ENCODE data around the gene TIAM2. TPM values are rescaled to one million over a fixed set of nuclear protein-coding genes. Genes with fewer than 3 reads are reported as not detected.

TIAM2 gene
- total RNA-seq, 2 experiments from 2014 or later: 4.4 to 5.3 TPM

DNA sequence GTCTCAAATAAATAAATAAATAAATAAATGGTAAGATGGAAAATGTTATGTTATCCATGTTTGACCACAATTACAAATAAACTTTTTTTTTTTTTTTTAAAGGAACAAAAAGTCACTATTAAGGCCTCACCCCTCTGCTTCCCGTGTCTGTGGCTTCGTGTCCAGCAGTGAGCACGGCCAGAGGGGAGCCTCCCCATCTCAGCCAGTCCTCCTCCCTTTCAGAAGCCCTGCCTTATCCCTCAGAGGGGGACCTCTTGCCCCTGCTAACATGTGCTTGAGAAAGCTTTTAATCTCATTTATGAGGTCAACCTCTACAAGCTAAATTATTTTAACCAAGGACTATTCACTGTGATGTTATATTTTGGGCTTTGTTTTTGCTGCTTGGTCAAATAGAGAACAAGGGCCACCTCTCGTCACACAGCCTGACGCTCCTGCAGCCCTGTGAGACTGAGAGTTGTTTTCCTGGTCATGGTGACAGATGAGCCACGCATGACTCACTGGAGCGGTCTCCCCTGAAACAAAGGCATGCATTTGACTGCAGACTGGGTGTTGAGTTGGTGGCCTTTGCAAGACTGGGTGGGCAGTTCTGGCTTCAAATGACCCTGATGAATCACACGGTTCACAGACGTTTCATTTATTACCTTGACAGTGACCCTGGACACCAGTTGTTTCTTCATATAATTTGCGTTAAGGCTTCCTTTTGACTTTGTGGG lies 131.8 kb downstream of the TIAM2 start:
- Mint-ChIP-seq H3K4me3 (no peak overlapping the region), H3K4me1 (ENCODE audit: low read depth) (no peaks in the 10 kb centered on the region), H3K36me3 (ENCODE audit: low read depth) (no peaks in the 10 kb centered on the region), H3K27ac (no peak overlapping the region), H3K9me3 (no peaks in the 10 kb centered on the region), H3K27me3 (no peaks in the 10 kb centered on the region)
- ATAC-seq (ENCODE audit: poor library complexity) (no peak), DNase-seq (peak in 1 of 14 experiments; percentile 8)
- no peaks in the 10 kb centered on the region for H3K27me3 ChIP-seq (ENCODE audit: control insufficient read depth in 1 of 2, insufficient read depth in 2 of 2, low read length in 2 of 2)
- no peaks in the 10 kb centered on the region for H3K9me3 ChIP-seq (ENCODE audit: control insufficient read depth in 1 of 2, insufficient read depth in 1 of 2, low read length in 2 of 2)
- ChIA-PET POLR2A (no interaction called here), CTCF (no interaction called here)
- H3K27ac ChIP-seq (ENCODE audit: low read depth in 1 of 2, low read length in 2 of 2): no peak overlapping the region
- intact Hi-C loops (cut with DNase I, micrococcal nuclease): no loop called here
- no peak overlapping the region for H3K4me3 ChIP-seq (ENCODE audit: low read length)
- H3K4me1 ChIP-seq (ENCODE audit: insufficient read depth, low read length): peaks cover 9% of the 10 kb centered on the region
- H3K36me3 ChIP-seq (ENCODE audit: insufficient read depth, low read length): no peaks in the 10 kb centered on the region
- TF ChIP-seq, protein P1, sequence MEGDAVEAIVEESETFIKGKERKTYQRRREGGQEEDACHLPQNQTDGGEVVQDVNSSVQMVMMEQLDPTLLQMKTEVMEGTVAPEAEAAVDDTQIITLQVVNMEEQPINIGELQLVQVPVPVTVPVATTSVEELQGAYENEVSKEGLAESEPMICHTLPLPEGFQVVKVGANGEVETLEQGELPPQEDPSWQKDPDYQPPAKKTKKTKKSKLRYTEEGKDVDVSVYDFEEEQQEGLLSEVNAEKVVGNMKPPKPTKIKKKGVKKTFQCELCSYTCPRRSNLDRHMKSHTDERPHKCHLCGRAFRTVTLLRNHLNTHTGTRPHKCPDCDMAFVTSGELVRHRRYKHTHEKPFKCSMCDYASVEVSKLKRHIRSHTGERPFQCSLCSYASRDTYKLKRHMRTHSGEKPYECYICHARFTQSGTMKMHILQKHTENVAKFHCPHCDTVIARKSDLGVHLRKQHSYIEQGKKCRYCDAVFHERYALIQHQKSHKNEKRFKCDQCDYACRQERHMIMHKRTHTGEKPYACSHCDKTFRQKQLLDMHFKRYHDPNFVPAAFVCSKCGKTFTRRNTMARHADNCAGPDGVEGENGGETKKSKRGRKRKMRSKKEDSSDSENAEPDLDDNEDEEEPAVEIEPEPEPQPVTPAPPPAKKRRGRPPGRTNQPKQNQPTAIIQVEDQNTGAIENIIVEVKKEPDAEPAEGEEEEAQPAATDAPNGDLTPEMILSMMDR (IDR thresholded peaks at IDR 0.05): no peak

DNA sequence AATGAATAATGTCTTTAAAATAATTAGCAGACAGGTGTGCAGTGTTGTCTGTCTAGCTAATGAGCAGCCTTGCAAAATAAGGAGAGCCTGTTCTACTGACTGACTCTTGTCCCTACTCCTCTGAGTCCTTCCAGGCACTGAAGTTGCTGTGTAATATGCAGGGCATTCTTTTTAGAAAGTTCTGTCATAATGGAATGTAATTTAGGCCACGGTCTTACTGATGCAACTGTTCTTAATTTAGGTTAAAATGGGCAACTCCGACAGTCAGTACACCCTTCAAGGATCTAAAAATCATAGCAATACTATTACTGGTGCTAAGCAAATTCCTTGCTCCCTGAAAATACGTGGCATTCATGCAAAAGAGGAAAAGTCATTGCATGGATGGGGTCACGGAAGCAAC lies 133.9 kb downstream of the TIAM2 start:
- Histone ChIP-seq H3K27me3 (ENCODE audit: control insufficient read depth in 1 of 2, insufficient read depth in 2 of 2, low read length in 2 of 2) (no peaks in the 10 kb centered on the region), H3K27ac (ENCODE audit: low read depth in 1 of 2, low read length in 2 of 2) (no peak overlapping the region), H3K9me3 (ENCODE audit: control insufficient read depth in 1 of 2, insufficient read depth in 1 of 2, low read length in 2 of 2) (no peaks in the 10 kb centered on the region), H3K4me3 (ENCODE audit: low read length) (no peak overlapping the region), H3K4me1 (ENCODE audit: insufficient read depth, low read length) (peaks cover 9% of the 10 kb centered on the region), H3K36me3 (ENCODE audit: insufficient read depth, low read length) (no peaks in the 10 kb centered on the region)
- TF ChIP-seq, protein P1 (IDR thresholded peaks at IDR 0.05): no peak
- Mint-ChIP-seq H3K27me3 (no peaks in the 10 kb centered on the region), H3K9me3 (no peaks in the 10 kb centered on the region), H3K27ac (no peak overlapping the region), H3K4me1 (ENCODE audit: low read depth) (no peaks in the 10 kb centered on the region), H3K4me3 (no peak overlapping the region), H3K36me3 (ENCODE audit: low read depth) (no peaks in the 10 kb centered on the region)
- CTCF ChIA-PET: no interaction called here
- POLR2A ChIA-PET: no interaction called here
- ATAC-seq (ENCODE audit: poor library complexity): no peak
- intact Hi-C loops (cut with DNase I, micrococcal nuclease): no loop called here
- DNase-seq: no peak

DNA sequence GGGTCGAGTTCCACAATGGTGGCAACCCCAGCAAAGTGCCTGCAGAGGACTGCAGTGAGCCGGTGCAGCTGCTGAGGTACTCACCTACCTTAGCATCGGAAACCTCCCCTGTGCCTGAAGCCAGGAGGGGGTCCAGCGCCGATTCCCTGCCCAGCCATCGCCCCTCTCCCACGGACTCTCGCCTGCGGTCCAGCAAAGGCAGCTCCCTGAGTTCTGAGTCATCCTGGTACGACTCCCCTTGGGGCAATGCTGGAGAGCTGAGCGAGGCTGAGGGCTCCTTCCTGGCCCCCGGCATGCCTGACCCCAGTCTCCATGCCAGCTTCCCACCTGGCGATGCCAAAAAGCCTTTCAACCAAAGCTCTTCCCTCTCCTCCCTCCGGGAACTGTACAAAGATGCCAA lies 134.6 kb downstream of the TIAM2 start:
- intact Hi-C loops (cut with DNase I, micrococcal nuclease): no loop called here
- ChIA-PET CTCF (no interaction called here), POLR2A (no interaction called here)
- H3K27ac ChIP-seq (ENCODE audit: low read depth in 1 of 2, low read length in 2 of 2): no peak overlapping the region
- TF ChIP-seq, protein P1 (IDR thresholded peaks at IDR 0.05): no peak
- no peaks in the 10 kb centered on the region for H3K9me3 Mint-ChIP-seq
- ATAC-seq (ENCODE audit: poor library complexity): no peak
- H3K36me3 Mint-ChIP-seq (ENCODE audit: low read depth): no peaks in the 10 kb centered on the region
- DNase-seq: no peak
- H3K4me3 ChIP-seq (ENCODE audit: low read length): no peak overlapping the region
- H3K36me3 ChIP-seq (ENCODE audit: insufficient read depth, low read length): no peaks in the 10 kb centered on the region
- H3K4me1 ChIP-seq (ENCODE audit: insufficient read depth, low read length): peaks cover 9% of the 10 kb centered on the region
- no peaks in the 10 kb centered on the region for H3K9me3 ChIP-seq (ENCODE audit: control insufficient read depth in 1 of 2, insufficient read depth in 1 of 2, low read length in 2 of 2)
- no peaks in the 10 kb centered on the region for H3K4me1 Mint-ChIP-seq (ENCODE audit: low read depth)
- H3K27me3 Mint-ChIP-seq: no peaks in the 10 kb centered on the region
- no peak overlapping the region for H3K27ac Mint-ChIP-seq
- H3K4me3 Mint-ChIP-seq: no peak overlapping the region
- H3K27me3 ChIP-seq (ENCODE audit: control insufficient read depth in 1 of 2, insufficient read depth in 2 of 2, low read length in 2 of 2): no peaks in the 10 kb centered on the region

All from CD4-positive, alpha-beta T cell (primary cell).